H9 (cell line): ENCODE results near the gene FCHSD2. TPM values are rescaled to one million over a fixed set of nuclear protein-coding genes. Genes with fewer than 3 reads are reported as not detected.

Experiments used
- DNase-seq: peaks from one replicate; pipeline ENCODE4 v3.0.0-alpha.2; 2017
- H2AFZ ChIP-seq: one replicate; pipeline ENCODE4 v1.6.1; 2013; ENCODE audit warnings: mild to moderate bottlenecking, low read length, control low read depth, moderate library complexity
- H2AK5ac ChIP-seq: 2 replicates; pipeline ENCODE4 v1.6.1; 2013; ENCODE audit warnings: low read length, control low read depth, mixed read lengths; ENCODE audit not compliant: insufficient read length
- H2BK120ac ChIP-seq: one replicate; pipeline ENCODE4 v1.6.1; 2013; ENCODE audit warnings: low read depth, mild to moderate bottlenecking, low read length, control low read depth, inconsistent platforms; ENCODE audit not compliant: poor library complexity, severe bottlenecking
- H2BK12ac ChIP-seq: 2 replicates; pipeline ENCODE4 v1.6.1; 2013; ENCODE audit warnings: low read length, control low read depth, mixed read lengths, low read depth; ENCODE audit not compliant: insufficient read length
- H2BK15ac ChIP-seq: 2 replicates; pipeline ENCODE4 v1.6.1; 2013; ENCODE audit warnings: low read depth, low read length, control low read depth
- H2BK20ac ChIP-seq: one replicate; pipeline ENCODE4 v1.6.1; 2013; ENCODE audit warnings: low read depth, mild to moderate bottlenecking, low read length, control low read depth, inconsistent platforms; ENCODE audit not compliant: poor library complexity, severe bottlenecking
- H2BK5ac ChIP-seq: 2 replicates; pipeline ENCODE4 v1.6.1; 2013; ENCODE audit warnings: low read length, control low read depth, mixed read lengths; ENCODE audit not compliant: insufficient read length
- H3K14ac ChIP-seq: 2 replicates; pipeline ENCODE4 v1.6.1; 2013; ENCODE audit warnings: low read length, control low read depth; ENCODE audit not compliant: insufficient read depth
- H3K18ac ChIP-seq: 2 replicates; pipeline ENCODE4 v1.6.1; 2013; ENCODE audit warnings: low read depth, mild to moderate bottlenecking, mixed read lengths, low read length, control low read depth; ENCODE audit not compliant: insufficient read length
- H3K23ac ChIP-seq: 2 replicates; pipeline ENCODE4 v1.6.1; 2013; ENCODE audit warnings: low read length, control low read depth, mixed read lengths, low read depth; ENCODE audit not compliant: insufficient read length
- H3K23me2 ChIP-seq: 2 replicates; pipeline ENCODE4 v1.6.1; 2013; ENCODE audit warnings: low read depth, mild to moderate bottlenecking, mixed read lengths, low read length, control low read depth; ENCODE audit not compliant: insufficient read length, poor library complexity, severe bottlenecking
- H3K27ac ChIP-seq: 2 replicates; pipeline ENCODE4 v1.5.1; 2013; ENCODE audit warnings: low read length, control low read depth, mixed read lengths, low read depth; ENCODE audit not compliant: insufficient read length
- H3K27me3 ChIP-seq: 2 replicates; pipeline ENCODE4 v1.6.1; 2013; ENCODE audit warnings: low read length, control low read depth, inconsistent platforms; ENCODE audit not compliant: insufficient read depth
- H3K4ac ChIP-seq: 2 replicates; pipeline ENCODE4 v1.6.1; 2013; ENCODE audit warnings: low read depth, mild to moderate bottlenecking, control low read depth, inconsistent platforms, low read length, moderate library complexity
- H3K4me1 ChIP-seq: 2 replicates; pipeline ENCODE4 v1.6.1; 2013; ENCODE audit warnings: low read length, control low read depth, inconsistent platforms; ENCODE audit not compliant: insufficient read depth
- H3K4me2 ChIP-seq: 2 replicates; pipeline ENCODE4 v1.6.1; 2013; ENCODE audit warnings: low read length, control low read depth, mixed read lengths; ENCODE audit not compliant: insufficient read length, insufficient read depth
- H3K56ac ChIP-seq: 2 replicates; pipeline ENCODE4 v1.6.1; 2013; ENCODE audit warnings: low read depth, mild to moderate bottlenecking, mixed read lengths, low read length, control low read depth; ENCODE audit not compliant: insufficient read length
- H3K79me1 ChIP-seq: 2 replicates; pipeline ENCODE4 v1.6.1; 2013; ENCODE audit warnings: low read depth, mild to moderate bottlenecking, moderate library complexity, low read length, control low read depth, inconsistent platforms; ENCODE audit not compliant: insufficient read depth, poor library complexity, severe bottlenecking
- H3K79me2 ChIP-seq: 2 replicates; pipeline ENCODE4 v1.6.1; 2013; ENCODE audit warnings: low read length, control low read depth, inconsistent platforms; ENCODE audit not compliant: insufficient read depth
- H3K9ac ChIP-seq: 2 replicates; pipeline ENCODE4 v1.6.1; 2013; ENCODE audit warnings: low read length, control low read depth, mixed read lengths; ENCODE audit not compliant: insufficient read length; ENCODE audit errors: extremely low read depth
- H3K9me3 ChIP-seq: one replicate; pipeline ENCODE4 v1.6.1; 2013; ENCODE audit warnings: low read depth, low read length, inconsistent platforms; ENCODE audit not compliant: control insufficient read depth
- H3T11ph ChIP-seq: one replicate; pipeline ENCODE4 v1.6.1; 2013; ENCODE audit warnings: mild to moderate bottlenecking, low read length, control low read depth, inconsistent platforms
- H4K20me1 ChIP-seq: one replicate; pipeline ENCODE4 v1.6.1; 2013; ENCODE audit not compliant: control insufficient read depth, insufficient read length, insufficient read depth
- H4K5ac ChIP-seq: 2 replicates; pipeline ENCODE4 v1.6.1; 2013; ENCODE audit warnings: low read depth, mild to moderate bottlenecking, mixed read lengths, low read length, control low read depth; ENCODE audit not compliant: insufficient read length
- H4K8ac ChIP-seq: replicated peaks from 2 replicates; pipeline ENCODE4 v1.6.1; 2013; ENCODE audit warnings: low read length, control low read depth, mixed read lengths, low read depth; ENCODE audit not compliant: insufficient read length
- H4K91ac ChIP-seq: 2 replicates; pipeline ENCODE4 v1.6.1; 2013; ENCODE audit warnings: low read depth, mild to moderate bottlenecking, moderate library complexity, mixed read lengths, low read length, control low read depth; ENCODE audit not compliant: insufficient read length
- H3K27ac Mint-ChIP-seq, 3 experiments: 2 replicates in 2 of 3; 3 replicates in 1 of 3; pipeline ENCODE4 v1.8.0; 2020 to 2021; ENCODE audit warnings: mixed read lengths in 3 of 3, mild to moderate bottlenecking in 1 of 3, moderate library complexity in 1 of 3
- H3K27me3 Mint-ChIP-seq: 2 replicates; pipeline ENCODE4 v1.8.0; 2021; ENCODE audit warnings: low read depth, mild to moderate bottlenecking, moderate library complexity, mixed read lengths
- H3K36me3 Mint-ChIP-seq, 3 experiments: 2 replicates in 2 of 3; 3 replicates in 1 of 3; pipeline ENCODE4 v1.8.0; 2020 to 2021; ENCODE audit warnings: low read depth in 3 of 3, mixed read lengths in 3 of 3; ENCODE audit not compliant: insufficient read depth in 1 of 3
- H3K4me1 Mint-ChIP-seq, 2 experiments: 2 replicates each; pipeline ENCODE4 v1.8.0; 2020; ENCODE audit warnings: mixed read lengths in 2 of 2
- H3K4me3 Mint-ChIP-seq, 2 experiments: 2 replicates in 1 of 2; 3 replicates in 1 of 2; pipeline ENCODE4 v1.8.0; 2020 to 2021; ENCODE audit warnings: mild to moderate bottlenecking in 2 of 2, mixed read lengths in 2 of 2, moderate library complexity in 1 of 2
- H3K9me3 Mint-ChIP-seq, 2 experiments: 2 replicates in 1 of 2; 3 replicates in 1 of 2; pipeline ENCODE4 v1.8.0; 2020; ENCODE audit warnings: mild to moderate bottlenecking in 2 of 2, mixed read lengths in 2 of 2, moderate library complexity in 1 of 2
- CTCF ChIP-seq: fragments of 200-600 bp; sonication (generic); conservative IDR thresholded peaks from 3 replicates; pipeline ENCODE4 v1.8.0; 2021; ENCODE audit warnings: antibody characterized with exemption, mild to moderate bottlenecking
- WGBS: extraction: QIAGEN DNeasy Blood & Tissue Kit; methylation state at CpG from one replicate; pipeline ENCODE4 v1.1.7; 2013; ENCODE audit warnings: missing lambda C conversion rate, low lambda C conversion rate, mixed read lengths; ENCODE audit not compliant: insufficient read length; ENCODE audit errors: extremely low coverage; 5-methylcytosine and 5-hydroxymethylcytosine counted together
- total RNA-seq: library from RNA; stranded (reverse); gene quantifications from 2 replicates; pipeline ENCODE4 v1.2.1, GENCODE V29; 2021

The FCHSD2 gene
- total RNA-seq, 1 experiment from 2014 or later, result 17.8 TPM

- H4K5ac ChIP-seq, result no peak overlapping the region
- no CpG with 5 or more reads among the region's 1 CpG for WGBS
Measured at GRCh38 chr11:73130181-73130580, 11.9 kb downstream of the FCHSD2 start.

More at GRCh38 chr11:73130181-73130580, 11.9 kb downstream of the FCHSD2 start:
- Mint-ChIP-seq H3K9me3 (no peaks in the 10 kb centered on the region; a peak in 1 of 5 replicates), H3K36me3 (peaks cover 0 to 29% (median 19%) of the 10 kb centered on the region in 3 experiments; a peak in 4 of 7 replicates), H3K4me1 (peaks cover 8 to 15% of the 10 kb centered on the region in 2 experiments; a peak in 3 of 4 replicates), H3K27me3 (no peaks in the 10 kb centered on the region), H3K27ac (no peak overlapping the region), H3K4me3 (no peak overlapping the region)
- H3T11ph ChIP-seq, result no peak overlapping the region
- H3K4ac ChIP-seq, result no peak overlapping the region
- no peak overlapping the region for H3K23ac ChIP-seq
- no peak overlapping the region for H2AFZ ChIP-seq
- DNase-seq, result no peak
- no peaks in the 10 kb centered on the region for H3K23me2 ChIP-seq
- no peaks in the 10 kb centered on the region for H3K9me3 ChIP-seq
- no peak overlapping the region for H2BK15ac ChIP-seq
- no peaks in the 10 kb centered on the region for H3K79me1 ChIP-seq
- no peak overlapping the region for H4K8ac ChIP-seq
- no peak overlapping the region for H2BK120ac ChIP-seq
- H3K27ac ChIP-seq, result no peak overlapping the region
- H4K91ac ChIP-seq, result no peak overlapping the region
- no peaks in the 10 kb centered on the region for H3K79me2 ChIP-seq
- no peaks in the 10 kb centered on the region for H3K4me1 ChIP-seq
- no peak overlapping the region for H3K18ac ChIP-seq
- H2BK20ac ChIP-seq, result no peak overlapping the region
- no peak overlapping the region for H3K14ac ChIP-seq
- H3K9ac ChIP-seq, result no peak overlapping the region
- H2BK5ac ChIP-seq, result no peak overlapping the region
- H2BK12ac ChIP-seq, result no peak overlapping the region
- H2AK5ac ChIP-seq, result no peak overlapping the region
- no peak overlapping the region for H3K4me2 ChIP-seq
- no peak overlapping the region for H3K56ac ChIP-seq
- H3K27me3 ChIP-seq, result no peaks in the 10 kb centered on the region
- TF ChIP-seq CTCF, result no peak
- H4K20me1 ChIP-seq, result no peaks in the 10 kb centered on the region
